Measurements from ENCODE around the gene PRCC. TPM values are rescaled to one million over a fixed set of nuclear protein-coding genes. Genes with fewer than 3 reads are reported as not detected.
A peak's percentile ranks its signal among the peaks of the same experiment; 100 is the strongest.

PRCC gene
- polyA plus RNA-seq, 2 of the 4 experiments (the other 2 are of a cell fraction), result 44.5 to 52.0 TPM

GRCh38 chr1:156804572-156805243 lies 37.4 kb downstream of the PRCC start:
- TF ChIP-seq RCOR1 (IDR thresholded peaks at IDR 0.05; ENCODE audit: low read depth, low read length) (no peak), MAX (IDR thresholded peaks at IDR 0.05) (no peak), EHMT2 (IDR thresholded peaks at IDR 0.05; ENCODE audit: low read depth) (no peak)
- ATAC-seq (0 out of 6 replicates have a peak, but pooled peaks of 1 of the 2 experiments have one; percentile 4), FAIRE-seq (no peak), DNase-seq (ENCODE audit: low read depth in 1 of 2, low spot score in 1 of 2) (no peak)
- no peaks in the 10 kb centered on the region for H3K9me3 ChIP-seq
- CTCF ChIA-PET, result interaction anchor here (0.7 to 27.2 kb wide), 9 partner anchors 8 to 115 kb away, joined by 3 to 480 read pairs (median 6); partner anchors contain the start of genes INSRR and NTRK1
- H3K4me2 ChIP-seq, result no peak overlapping the region
- no peaks in the 10 kb centered on the region for H3K4me1 ChIP-seq
- WGBS (ENCODE audit: missing lambda C conversion rate), result 62% methylated on average over 5 of the region's 6 CpGs
- H3K4me3 ChIP-seq, result no peak overlapping the region
- no peak overlapping the region for H3K27ac ChIP-seq
- POLR2A ChIA-PET, result interaction anchor here (0.5 kb wide), 1 partner anchor 110 kb away, joined by 3 read pairs; no protein-coding TSS in a partner anchor

GRCh38 chr1:156805766-156806511 lies 38.6 kb downstream of the PRCC start:
- no peaks in the 10 kb centered on the region for H3K9me3 ChIP-seq
- TF ChIP-seq ESRRA (IDR thresholded peaks at IDR 0.05; ENCODE audit: borderline replicate concordance, low read length), result no peak
- no peak for TF ChIP-seq PHF8 (IDR thresholded peaks at IDR 0.05; ENCODE audit: borderline replicate concordance, low read depth)
- TF ChIP-seq CBX8 (IDR thresholded peaks at IDR 0.05), result no peak
- no peak for TF ChIP-seq KDM5A (IDR thresholded peaks at IDR 0.05)
- TF ChIP-seq ZNF302 (CRISPR knock-in tag; IDR thresholded peaks at IDR 0.05), result no peak
- no peak for TF ChIP-seq BHLHE40 (IDR thresholded peaks at IDR 0.05; ENCODE audit: low read depth, low read length)
- TF ChIP-seq SMC3 (IDR thresholded peaks at IDR 0.05), result no peak
- TF ChIP-seq HDAC2 (IDR thresholded peaks at IDR 0.05), result no peak
- no peak for TF ChIP-seq NFE2L2 (conservative IDR thresholded peaks at IDR 0.05; ENCODE audit: low read length)
- TF ChIP-seq MAX (IDR thresholded peaks at IDR 0.05), result no peak
- ATAC-seq (no peak), DNase-seq (ENCODE audit: low read depth in 1 of 2, low spot score in 1 of 2) (no peak), FAIRE-seq (no peak)
- ChIA-PET CTCF (interaction anchor here (0.6 to 27.2 kb wide), 8 partner anchors 8 to 114 kb away, joined by 3 to 480 read pairs (median 9); partner anchors contain the start of genes INSRR and NTRK1), POLR2A (interaction anchor here (0.6 kb wide), 1 partner anchor 39 kb away, joined by 3 read pairs; the partner anchor contains the start of gene PRCC)
- no peak overlapping the region for H3K4me2 ChIP-seq
- H3K4me3 ChIP-seq, result no peak overlapping the region
- WGBS (ENCODE audit: missing lambda C conversion rate), result 89% methylated on average over 3 of the region's 3 CpGs
- H3K4me1 ChIP-seq, result no peaks in the 10 kb centered on the region
- no peak overlapping the region for H3K27ac ChIP-seq

GRCh38 chr1:156806512-156807440 lies 39.4 kb downstream of the PRCC start:
- no peak overlapping the region for H3K4me3 ChIP-seq
- no peaks in the 10 kb centered on the region for H3K4me1 ChIP-seq
- FAIRE-seq, result no peak
- no peak for ATAC-seq
- TF ChIP-seq TP53 (CRISPR knock-in tag; IDR thresholded peaks at IDR 0.05), result no peak
- no peak for TF ChIP-seq FOXS1 (CRISPR knock-in tag; IDR thresholded peaks at IDR 0.05)
- TF ChIP-seq TFCP2L1 (CRISPR knock-in tag; IDR thresholded peaks at IDR 0.05), result no peak
- TF ChIP-seq MAX (IDR thresholded peaks at IDR 0.05), result no peak
- no peak for TF ChIP-seq RAD21 (conservative IDR thresholded peaks at IDR 0.05 in 1 of 2, IDR thresholded peaks at IDR 0.05 in 1 of 2)
- TF ChIP-seq HOXA7 (CRISPR knock-in tag; IDR thresholded peaks at IDR 0.05), result no peak
- TF ChIP-seq NFE2L2 (conservative IDR thresholded peaks at IDR 0.05; ENCODE audit: low read length), result no peak
- no peak for TF ChIP-seq CEBPB (IDR thresholded peaks at IDR 0.05)
- no peak for TF ChIP-seq CBX8 (IDR thresholded peaks at IDR 0.05)
- no peak for TF ChIP-seq EP300 (IDR thresholded peaks at IDR 0.05)
- no peak for TF ChIP-seq HOXB5 (CRISPR knock-in tag; IDR thresholded peaks at IDR 0.05)
- TF ChIP-seq KDM5A (IDR thresholded peaks at IDR 0.05), result no peak
- no peak for TF ChIP-seq CHD2 (IDR thresholded peaks at IDR 0.05; ENCODE audit: low read length, partially characterized antibody)
- no peak for TF ChIP-seq NPAS2 (CRISPR knock-in tag; IDR thresholded peaks at IDR 0.05; ENCODE audit: borderline replicate concordance)
- TF ChIP-seq ZFP36 (IDR thresholded peaks at IDR 0.05; ENCODE audit: borderline replicate concordance, partially characterized antibody), result no peak
- TF ChIP-seq SMC3 (IDR thresholded peaks at IDR 0.05), result no peak
- TF ChIP-seq E2F6 (IDR thresholded peaks at IDR 0.05; ENCODE audit: borderline replicate concordance, low read depth), result no peak
- POLR2A ChIA-PET, result interaction anchor here (0.6 to 1.4 kb wide), 2 partner anchors 40 to 79 kb away, joined by 3 to 4 read pairs; partner anchors contain the start of genes METTL25B and PRCC
- no peaks in the 10 kb centered on the region for H3K9me3 ChIP-seq
- CTCF ChIA-PET, result interaction anchor here (1.1 to 27.2 kb wide), 7 partner anchors 7 to 118 kb away, joined by 3 to 480 read pairs (median 11); partner anchors contain the start of genes INSRR and NTRK1
- DNase-seq (ENCODE audit: low read depth in 1 of 2, low spot score in 1 of 2), result no peak
- WGBS (ENCODE audit: missing lambda C conversion rate), result 83% methylated on average over 5 of the region's 7 CpGs
- H3K4me2 ChIP-seq, result no peak overlapping the region
- no peak overlapping the region for H3K27ac ChIP-seq

Data from A549 (cell line).